Inflammatory macrophage treated with lipopolysaccharide for 4 hours (primary cell): ENCODE results near the gene CWC15.
"Not testable (repeated sequence)": the region's sequence is repeated elsewhere in the genome, so short reads cannot be mapped to it uniquely, and the experiment has no call there.

Experiments used
- DNase-seq: peaks from one replicate; pipeline ENCODE4 v3.0.0-alpha.2; 2020

CWC15 gene

DNA sequence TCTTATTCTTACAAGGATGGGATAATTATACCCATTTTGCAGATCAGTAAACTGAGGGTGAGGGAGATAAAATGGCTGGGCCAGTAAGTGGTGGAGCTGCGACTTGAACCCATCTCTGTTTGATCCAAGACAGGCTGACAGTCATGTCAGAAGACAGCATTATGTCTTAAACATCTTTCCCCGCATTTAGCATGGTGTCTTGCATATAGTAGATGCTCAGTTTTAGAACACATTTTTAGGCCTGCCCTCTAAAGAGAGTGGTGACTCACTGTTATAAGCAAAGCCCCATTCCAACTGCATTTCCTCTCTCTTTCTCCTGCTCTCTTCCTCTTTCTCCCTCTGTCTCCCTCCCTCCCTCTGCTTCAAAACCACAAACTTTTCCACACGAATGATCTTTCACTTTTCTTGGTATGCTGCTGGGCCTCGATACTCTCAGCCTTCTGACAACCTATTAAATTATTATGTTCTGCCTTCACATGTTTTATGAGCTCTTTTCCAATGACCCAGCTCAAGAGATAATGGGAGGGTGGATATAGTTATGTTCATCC is 25.2 kb downstream of the CWC15 start:
- DNase-seq, result peak; percentile 36

DNA sequence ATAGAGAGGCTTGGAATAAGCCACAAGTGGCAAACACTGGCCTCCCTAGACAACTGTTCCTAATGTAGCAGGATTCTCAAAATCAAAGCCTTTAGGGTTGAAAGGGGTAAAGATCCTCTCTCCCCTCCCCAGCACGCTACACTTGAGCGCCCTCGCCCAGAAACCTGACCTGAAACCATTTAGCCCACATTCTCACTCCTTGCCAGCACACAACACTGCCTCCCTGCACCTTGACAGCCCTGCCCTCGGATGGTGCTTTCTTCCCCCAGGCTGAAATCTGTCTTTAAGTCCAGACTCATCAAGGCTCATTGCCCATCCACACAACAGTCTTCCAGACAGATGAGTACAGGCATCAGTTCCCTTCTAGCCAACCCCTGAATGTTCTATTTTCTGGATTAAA is 26.5 kb downstream of the CWC15 start:
- DNase-seq, result no peak

DNA sequence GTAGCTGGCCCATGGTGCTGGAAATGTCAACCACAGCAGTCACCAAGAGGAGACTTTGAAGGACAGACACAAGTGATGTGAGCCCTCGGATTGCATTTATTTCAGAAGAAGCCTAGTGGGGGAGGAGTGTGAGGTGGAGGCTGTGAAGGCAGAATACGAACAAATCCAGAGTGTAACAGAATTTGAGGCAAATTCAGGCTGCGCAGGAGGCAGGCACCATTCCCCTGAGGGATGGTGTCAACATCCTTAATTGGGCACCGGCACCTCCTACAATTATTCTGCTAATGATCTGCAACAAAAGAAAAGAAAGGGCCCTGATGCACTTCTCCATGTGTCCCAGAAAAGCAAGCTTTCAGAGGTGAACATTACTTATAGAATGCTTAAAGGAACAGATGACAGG is 32.2 kb downstream of the CWC15 start:
- no peak for DNase-seq

DNA sequence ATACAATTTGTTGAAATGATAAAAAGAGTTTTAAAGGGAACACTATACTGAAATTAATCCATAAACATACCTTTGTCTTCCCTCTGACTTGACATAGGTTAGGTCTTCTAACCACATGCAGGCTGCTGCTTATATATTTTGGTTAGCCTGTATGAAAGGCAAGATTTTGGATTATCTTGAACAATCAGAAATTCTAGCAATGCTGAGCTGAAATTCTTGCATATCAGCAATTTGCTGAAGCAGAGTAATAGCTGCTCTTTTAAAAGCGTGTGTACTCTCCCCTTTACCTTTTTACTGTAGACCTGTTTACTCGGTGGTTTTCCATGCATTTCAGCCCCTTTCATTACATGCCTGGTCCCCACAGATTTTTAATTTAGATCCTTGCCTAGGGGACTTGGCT is 34.0 kb downstream of the CWC15 start:
- no peak for DNase-seq

DNA sequence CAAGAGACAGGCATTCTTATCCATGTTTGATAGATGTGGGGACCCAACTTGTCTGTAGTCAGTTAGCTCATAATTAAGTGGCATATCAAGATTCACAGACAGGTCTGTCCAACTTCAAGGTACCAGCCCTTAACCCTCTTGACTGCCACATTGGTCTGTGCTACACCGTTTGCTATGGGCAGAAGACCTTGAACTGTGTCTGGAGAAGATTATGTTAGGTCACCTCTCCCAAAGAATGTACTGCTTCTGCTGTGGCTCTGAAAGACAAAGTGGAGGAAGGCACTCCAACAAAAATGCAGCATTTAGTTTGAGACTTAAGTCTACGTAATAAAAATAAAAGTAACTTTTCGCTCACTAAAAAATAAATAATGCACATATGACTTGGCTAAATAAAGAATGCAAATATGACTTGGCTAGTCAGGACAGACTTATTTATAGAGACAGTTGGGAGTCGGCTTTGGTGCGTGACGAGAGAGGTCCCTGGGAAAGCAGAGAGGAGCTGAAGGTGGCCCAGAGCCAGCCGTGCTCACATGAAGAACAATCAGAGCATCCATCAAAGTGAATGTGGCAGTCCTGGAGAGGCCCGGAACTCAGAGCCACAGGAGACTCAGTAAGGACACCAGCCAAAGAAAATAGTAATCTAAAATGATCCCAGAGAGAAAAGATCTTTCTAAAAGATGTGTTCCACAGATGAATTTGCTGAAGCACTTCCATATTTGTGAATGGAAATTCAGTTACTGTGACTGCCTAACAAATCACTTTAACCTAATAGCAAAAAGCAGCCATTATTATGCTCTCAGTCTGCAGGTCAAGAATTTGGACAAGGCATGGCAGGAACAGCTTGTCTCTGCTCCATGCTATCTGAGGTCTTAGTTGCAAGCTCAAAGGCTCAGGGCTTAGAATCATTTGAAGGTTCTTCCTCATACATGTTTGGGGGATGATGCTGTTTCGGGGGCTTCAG is 35.0 kb downstream of the CWC15 start:
- DNase-seq, result no peak

DNA sequence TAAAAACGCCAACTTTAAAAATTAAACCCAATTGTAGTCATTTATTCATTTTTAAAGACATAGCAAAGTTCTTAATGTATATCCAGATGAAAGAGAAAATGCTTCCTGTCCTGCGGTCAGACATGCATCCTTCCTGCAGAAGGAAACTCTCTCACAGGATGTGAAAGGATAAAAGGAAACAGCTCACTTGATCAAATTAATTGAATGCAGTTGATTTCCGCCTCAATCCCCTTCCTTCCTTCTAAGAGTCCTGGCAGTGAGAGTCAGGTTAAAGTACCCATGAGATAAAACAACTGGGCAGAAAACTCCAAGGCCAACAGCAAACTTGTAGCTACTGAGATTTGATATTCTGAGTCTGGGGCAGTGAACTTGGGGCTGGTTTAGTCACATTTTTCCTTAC is 38.5 kb downstream of the CWC15 start:
- DNase-seq, result no peak

DNA sequence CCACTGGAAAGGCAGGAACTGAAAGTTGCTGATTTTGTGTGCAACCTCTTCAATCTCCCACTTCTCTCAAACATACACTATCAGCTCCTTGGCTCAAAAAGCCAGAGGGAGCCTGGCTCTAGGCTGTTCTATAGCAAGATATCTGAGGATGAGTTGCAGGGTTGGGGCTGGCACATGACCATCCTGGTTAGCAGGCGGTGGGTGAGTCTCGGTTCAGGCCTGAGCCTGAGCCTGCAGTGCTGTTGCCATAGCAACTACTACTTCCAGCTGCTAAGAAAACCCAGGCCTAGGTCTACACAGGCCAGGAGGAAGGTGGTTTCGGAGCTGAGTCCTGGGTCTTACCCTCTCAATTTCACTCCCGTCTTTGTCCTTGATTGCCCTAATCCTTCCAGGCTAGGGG is 39.0 kb downstream of the CWC15 start:
- DNase-seq, result no peak

DNA sequence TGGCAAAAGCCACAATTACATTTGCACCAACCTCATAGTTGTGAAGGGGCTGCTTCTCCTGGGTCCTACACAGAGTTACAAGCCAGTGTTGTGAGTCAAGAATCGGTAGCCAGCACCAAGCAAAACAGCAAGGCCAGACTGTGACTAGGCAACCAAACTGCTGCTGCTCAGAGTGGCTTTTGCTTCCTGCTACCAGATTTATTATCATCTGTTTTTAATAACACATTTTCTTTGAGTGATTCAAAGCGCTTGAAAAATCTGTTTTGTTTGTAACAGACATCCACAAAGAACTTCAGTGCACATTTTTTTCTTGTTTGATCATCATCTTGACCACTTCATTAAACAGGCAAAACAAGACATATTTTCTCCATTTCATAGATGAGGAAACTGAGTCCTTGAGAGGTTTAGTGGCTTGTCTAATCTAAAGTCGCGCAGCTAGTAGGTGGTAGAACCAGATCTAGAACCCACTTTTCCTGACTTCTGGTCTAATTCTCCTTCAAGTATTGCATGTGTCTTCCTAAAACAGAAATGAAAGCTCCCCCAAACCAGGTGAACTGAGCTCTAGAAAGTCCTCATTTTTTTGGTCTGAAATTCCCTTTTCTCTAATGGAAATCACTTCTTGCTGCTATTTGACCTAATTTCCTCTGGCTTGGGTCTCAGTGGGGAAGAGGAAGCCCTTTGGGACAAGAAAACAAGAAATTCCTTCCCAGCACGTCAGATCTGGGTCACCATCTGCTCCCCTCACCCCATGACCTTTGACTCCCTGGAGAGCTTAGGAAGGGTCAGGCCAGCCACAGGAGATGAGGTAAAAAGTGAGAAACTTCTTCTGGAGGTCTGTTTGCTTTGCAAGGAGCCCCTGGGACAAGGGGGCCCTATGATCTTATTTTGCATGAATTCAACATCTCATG is 39.9 kb downstream of the CWC15 start:
- DNase-seq, result no peak

DNA sequence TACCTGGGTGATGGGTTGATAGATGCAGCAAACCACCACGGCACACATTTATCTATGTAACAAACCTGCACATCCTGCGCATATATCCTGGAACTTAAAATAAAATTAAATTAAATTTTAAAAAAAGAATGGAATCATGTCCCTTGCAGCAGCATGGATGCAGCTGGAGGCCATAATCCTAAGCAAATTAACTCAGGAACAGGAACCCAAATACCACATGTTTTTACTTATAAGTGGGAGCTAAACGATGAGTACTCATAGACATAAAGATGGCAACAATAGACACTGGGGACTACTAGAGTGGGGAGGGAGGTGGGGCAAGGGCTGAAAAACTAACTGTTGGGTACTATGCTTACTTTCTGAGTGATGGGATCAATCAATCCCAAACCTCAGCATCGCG is 40.9 kb downstream of the CWC15 start:
- DNase-seq, result no peak

DNA sequence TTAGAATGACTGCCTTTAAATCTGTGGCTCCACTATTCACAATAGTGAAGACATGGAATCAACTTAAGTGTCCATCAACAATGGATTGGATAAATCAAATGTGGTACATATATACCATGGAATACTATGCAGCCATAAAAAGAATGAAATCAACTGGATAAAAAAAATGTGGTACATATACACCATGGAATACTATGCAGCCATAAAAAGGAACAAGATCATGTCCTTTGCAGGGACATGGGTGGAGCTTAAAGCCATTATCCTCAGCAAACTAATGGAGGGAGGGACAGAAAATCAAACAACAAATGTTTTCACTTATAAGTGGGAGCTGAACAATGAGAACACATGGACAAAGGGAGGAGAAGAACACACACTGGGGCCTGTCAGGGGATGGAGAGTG is 41.3 kb downstream of the CWC15 start:
- not testable (repeated sequence) for DNase-seq

DNA sequence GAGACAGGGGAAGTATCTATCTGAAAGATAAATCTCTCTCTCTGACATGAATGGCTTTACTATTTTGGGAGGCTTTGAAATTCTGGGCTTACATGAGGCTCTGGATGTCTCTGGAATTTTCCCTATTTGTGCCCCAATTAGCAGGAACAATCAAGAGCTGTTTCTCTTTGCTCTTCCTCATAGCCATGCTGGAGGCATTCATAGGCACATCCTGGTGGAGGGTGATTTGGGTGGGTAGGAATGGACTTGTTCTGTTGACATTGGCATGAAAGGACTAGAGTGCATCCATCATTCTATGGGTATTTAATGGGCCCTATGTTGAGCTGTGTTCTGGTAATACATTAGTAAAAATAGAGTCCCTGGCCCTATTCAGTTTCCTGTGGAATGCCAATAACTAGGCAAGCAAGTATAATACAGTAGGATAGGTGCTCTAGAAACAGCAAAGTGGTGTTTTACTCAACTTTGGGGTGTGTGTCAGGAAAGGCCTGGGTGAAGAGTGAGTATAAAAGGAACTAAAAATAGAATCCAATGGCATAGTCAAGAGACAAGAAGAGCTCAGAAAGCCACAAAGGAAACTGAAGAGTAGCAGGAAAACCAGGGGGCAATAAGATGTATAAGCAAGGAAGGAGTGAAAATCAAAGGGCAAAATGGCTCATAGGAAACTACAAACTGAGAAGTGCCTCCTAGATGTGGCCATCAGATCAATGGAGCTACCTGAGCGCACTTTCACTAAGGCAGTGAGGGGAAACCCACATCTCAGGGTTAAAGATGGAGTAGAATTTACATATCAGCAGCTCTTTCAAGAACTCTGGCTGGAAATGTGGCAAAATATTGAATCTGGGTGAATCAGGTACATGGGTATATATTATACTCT is 45.0 kb downstream of the CWC15 start:
- DNase-seq, result no peak

DNA sequence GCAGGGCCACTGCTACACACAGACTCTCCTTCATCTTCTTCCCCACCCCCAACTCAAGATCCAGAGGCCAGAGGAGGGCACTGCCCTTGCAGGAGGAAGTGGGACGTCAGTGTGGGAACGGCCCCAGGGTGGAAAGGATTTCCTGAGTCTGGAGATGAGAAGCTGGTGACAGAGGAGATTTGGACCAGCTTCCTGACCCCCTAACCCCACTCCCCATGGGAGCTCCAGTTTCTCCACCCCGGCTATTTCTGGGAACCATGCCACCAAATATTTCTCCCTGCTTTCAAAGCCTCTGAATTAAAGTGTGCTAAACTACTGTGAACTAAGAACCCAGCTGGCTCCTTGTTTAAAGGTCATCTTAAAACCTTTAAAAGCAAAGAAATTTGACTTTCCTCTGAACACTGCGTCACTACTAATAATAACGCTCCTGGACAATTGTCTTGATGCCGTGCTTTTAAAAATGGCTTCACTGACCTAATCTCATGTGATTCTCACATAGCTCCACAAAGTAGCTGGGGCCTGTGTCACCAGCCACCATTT is 46.6 kb downstream of the CWC15 start:
- peak; percentile 23 for DNase-seq

DNA sequence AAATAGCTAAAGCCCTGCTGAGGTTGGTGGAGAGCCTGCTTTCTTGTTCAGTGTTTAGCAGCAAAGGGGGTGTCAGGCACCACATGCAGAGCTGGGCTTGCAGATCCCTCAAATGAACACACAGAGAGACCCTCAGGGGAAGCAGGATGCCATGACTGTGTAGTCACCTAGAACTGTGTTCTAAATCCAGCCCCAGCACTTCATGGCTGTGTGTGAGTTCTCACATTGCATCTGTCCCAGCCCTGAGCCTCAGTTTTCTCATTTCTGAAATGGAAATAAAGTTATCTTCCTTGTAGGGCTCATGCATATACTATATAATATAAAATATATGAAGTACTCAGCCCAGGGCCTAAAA is 47.1 kb downstream of the CWC15 start:
- no peak for DNase-seq

DNA sequence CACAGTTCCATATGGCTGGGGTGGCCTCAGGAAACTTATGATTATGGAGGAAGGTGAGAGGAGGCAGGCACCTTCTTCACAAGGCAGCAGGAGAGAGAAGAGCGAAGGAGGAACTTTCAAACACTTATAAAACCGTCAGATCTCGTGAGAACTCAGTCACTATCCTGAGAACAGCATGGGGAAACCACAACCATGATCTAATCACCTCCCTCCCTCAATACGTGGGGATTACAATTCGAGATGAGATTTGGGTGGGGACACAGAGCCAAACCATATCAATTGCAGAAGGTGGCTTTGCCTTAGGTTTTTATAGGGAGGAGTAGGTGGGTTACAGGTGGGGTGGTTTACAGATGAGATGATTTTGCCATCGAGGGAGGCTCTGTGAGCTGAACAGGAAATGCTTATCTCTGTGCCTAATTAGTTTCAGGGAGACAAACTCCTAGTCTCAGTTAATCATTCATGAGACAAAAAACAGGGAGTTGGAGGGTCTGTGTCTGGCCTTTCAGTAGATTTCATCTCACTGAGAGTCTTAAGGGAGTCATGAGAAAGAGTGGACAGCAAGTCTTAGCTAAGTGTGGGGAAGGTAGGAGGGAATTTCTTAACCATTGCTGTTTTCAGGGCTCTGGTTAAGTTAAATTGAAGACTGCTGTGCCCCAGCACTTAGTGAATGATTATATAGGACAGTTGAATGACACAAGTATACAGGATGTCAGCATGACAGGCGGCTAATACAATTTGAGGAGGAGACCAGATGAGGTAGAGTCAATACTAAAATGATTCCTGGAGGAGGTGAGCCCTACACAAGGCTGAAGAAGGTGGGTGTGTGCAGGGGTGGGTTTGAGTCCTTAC is 47.7 kb downstream of the CWC15 start:
- DNase-seq, result no peak

DNA sequence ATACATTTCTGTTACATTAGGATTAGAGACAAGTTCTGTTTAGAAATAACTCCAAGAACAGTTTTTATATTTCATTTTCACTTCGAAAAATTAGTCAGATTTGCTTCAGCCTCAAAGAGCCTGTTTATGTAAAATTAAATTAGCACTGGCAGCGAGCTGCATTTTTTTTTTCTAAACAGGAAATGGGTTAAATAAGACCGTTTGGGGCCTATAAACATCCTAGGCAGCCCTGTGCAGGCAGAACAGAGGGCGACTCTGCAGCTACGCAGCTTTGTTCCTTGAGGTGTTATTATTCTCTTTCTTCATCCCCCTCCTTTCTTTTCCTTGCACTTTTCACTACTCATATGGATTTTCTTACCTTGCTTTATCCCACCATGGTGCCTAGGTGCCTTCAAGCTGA is 48.7 kb downstream of the CWC15 start:
- DNase-seq, result no peak

DNA sequence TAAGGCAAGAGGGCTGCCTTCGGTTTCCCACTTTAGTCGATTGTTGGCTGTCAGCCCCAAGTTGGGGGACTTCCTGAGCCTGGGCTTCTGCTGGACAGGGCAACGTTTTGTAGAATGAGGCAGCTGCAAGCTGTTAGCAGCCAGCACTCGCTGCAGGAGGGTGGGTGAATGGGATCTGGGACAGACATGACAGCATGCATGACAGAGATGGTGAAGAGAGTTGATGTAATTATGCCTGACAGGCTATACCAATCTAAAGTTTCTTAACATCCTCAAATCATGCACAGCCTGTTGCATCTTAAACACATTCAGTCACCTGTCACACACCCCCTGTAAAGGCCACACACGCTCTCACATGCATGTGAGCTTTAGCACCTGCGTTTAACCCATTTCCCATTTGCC is 49.2 kb downstream of the CWC15 start:
- no peak for DNase-seq

DNA sequence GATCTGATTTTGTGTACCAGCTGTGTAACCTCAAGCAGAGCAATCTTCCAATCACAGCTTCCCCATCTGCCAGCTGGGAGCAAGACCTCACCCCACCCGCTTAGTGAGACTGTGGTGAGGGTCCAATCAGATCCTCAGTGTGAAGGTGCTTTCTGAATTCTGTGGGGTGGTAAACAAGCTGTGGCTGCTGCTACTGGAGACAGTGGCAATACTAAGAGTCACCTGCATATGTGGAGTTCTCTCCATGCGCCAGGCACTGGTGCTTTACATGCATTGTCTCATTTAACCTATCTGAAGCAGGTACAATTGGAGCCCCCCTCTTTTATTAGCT is 50.4 kb downstream of the CWC15 start:
- no peak for DNase-seq

DNA sequence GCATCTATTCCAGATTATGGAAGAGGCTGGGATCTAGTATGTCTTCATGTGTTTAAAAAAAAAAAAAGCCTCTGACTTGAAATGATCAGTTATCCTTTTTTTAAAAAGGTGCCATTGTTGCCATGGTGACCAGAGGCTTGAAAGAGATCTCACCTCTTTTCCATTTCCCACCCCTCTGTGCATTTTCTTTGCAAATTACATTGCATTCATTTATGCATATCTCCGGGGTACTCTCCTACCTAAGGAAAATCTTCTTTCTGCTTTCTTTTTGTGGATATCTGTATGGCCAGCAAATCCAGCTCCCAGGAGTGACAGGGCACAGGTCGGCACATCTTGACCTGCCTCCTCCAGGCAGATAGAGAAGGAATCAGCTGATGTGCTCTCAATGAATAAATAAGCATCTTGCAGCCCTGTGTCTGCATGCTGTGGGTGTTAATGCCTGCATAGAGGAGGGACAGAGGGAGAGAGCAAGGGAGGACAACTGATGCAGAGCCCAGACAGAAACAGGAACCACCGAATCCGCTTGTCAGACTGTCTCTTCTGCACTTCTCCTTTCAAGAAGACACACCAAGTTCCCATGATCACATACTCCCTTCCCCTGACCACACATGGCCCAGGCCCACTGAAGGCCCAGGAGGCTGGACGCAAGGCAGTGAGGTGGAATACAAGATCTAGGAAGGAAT is 50.9 kb downstream of the CWC15 start:
- peak; percentile 70 for DNase-seq

DNA sequence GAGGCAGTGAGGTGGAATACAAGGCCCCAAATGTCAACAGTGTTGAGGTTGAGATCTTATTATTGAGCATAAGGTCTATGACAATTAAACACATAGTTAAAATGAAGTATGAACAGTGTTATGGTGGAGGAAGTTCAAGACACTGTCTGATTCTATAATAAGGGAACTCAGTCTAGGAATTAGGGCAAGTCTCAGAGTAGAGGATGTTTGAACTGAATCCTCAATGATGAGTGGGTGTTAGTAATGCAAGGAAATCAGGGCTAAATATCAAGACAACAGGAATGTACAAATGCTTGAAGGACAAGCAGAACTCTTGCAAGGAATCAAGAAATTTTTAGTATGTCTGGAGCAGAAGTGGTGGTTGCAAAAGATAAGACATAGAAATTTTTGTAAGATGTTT is 53.0 kb downstream of the CWC15 start:
- no peak for DNase-seq

DNA sequence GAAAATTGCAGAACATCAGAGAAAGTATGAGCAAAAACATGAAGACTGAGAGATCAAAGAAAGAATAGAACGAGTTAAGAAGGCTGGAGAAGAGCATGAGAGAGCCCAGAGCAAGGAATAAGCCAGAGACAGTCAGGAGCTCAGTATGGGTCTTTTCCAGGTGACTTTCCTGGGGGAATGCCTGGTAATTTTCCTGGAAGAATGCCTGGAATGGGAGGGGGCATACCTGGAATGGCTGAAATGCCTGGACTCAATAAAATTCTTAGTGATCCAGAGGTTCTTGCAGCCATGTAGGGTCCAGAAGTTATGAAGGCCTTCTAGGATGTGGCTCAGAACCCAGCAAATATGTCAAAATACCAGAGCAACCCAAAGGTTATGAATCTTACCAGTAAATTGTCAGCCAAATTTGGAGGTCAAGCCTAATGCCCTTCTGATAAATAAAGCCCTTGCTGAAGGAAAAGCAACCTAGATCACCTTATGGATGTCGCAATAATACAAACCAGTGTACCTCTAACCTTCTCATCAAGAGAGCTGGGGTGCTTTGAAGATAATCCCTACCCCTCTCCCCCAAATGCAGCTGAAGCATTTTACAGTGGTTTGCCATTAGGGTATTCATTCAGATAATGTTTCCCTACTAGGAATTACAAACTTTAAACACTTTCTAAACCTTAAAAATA is 59.5 kb downstream of the CWC15 start:
- not testable (repeated sequence) for DNase-seq
